ENCODE results near the gene RARG. TPM values are rescaled to one million over a fixed set of nuclear protein-coding genes. Genes with fewer than 3 reads are reported as not detected.

The RARG gene
- total RNA-seq, 4 donors from 2014 or later: 2.6 to 15.4 (median 7.6) TPM; not detected in 1

GRCh38 chr12:53241623-53242412 is 9.8 kb upstream of the RARG start:
- no peak for DNase-seq
- H3K4me3 ChIP-seq: no peak overlapping the region
- no peak overlapping the region for H3K27ac ChIP-seq
- in situ Hi-C loops (cut with MboI; ENCODE audit: low pct_ligation_motif_present in 1 of 4, low pct_unique_long_range_greater_than_20kb in 1 of 4, low sequenced_read_pairs in 3 of 4) (no loop called here), intact Hi-C loops (cut with DNase I; ENCODE audit: low total_unique reads) (no loop called here)
- TF ChIP-seq POLR2AphosphoS5 (IDR thresholded peaks at IDR 0.05) (no peak), EP300 (IDR thresholded peaks at IDR 0.05; ENCODE audit: low read depth) (no peak)
- no peaks in the 10 kb centered on the region for H3K36me3 ChIP-seq
- H3K27me3 ChIP-seq: peaks cover 14% of the 10 kb centered on the region
- H3K4me1 ChIP-seq: peaks cover 0 to 3% (median 0%) of the 10 kb centered on the region in 4 donors
- 76 to 82% methylated on average over 5 to 10 of the region's 11 CpGs for WGBS, 2 donors (ENCODE audit: low coverage in 1 of 2)
- no peaks in the 10 kb centered on the region for H3K9me3 ChIP-seq

DNA sequence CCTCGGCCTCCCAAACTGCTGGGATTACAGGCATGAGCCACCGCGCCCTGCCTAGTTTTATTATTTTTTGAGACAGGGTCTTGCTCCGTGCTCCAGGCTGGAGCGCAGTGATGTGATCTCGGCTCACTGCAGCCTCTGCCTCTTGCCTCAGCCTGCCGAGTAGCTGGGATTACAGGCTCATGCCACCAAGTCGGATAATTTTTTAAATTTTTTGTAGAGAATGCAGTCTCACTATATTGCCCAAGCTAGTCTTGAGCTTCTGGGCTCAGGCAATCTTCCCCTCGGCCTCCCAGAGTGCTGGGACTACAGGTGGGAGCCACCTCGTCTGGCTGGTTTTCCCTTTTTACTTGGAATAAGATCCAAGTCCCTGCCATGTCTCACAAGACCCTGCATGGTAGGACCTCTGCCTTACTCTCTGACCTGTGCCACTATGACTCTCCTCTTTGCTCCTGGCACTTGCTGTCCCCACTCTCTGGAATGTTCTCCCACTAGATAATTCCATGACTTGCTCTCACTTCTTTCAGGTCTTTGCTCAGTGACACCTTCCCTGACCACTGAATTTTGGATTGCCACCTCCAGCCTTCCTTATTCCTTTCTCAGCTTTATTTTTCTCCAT is 7.7 kb upstream of the RARG start:
- H3K4me3 ChIP-seq: no peak overlapping the region
- no peak for DNase-seq
- no peak for TF ChIP-seq EP300 (IDR thresholded peaks at IDR 0.05; ENCODE audit: low read depth)
- no peak for TF ChIP-seq POLR2AphosphoS5 (IDR thresholded peaks at IDR 0.05)
- TF ChIP-seq CTCF (IDR thresholded peaks at IDR 0.05): no peak
- no peak for TF ChIP-seq POLR2A (IDR thresholded peaks at IDR 0.05)
- peaks cover 0 to 3% (median 0%) of the 10 kb centered on the region in 4 donors for H3K4me1 ChIP-seq
- H3K27ac ChIP-seq: no peak overlapping the region
- WGBS, 2 donors (ENCODE audit: low coverage in 1 of 2): 94 to 100% methylated on average over 1 to 10 of the region's 10 CpGs
- peaks cover 14% of the 10 kb centered on the region for H3K27me3 ChIP-seq
- in situ Hi-C loops (cut with MboI; ENCODE audit: low pct_ligation_motif_present in 1 of 4, low pct_unique_long_range_greater_than_20kb in 1 of 4, low sequenced_read_pairs in 3 of 4) (no loop called here), intact Hi-C loops (cut with DNase I; ENCODE audit: low total_unique reads) (no loop called here)
- H3K36me3 ChIP-seq: no peaks in the 10 kb centered on the region
- no peaks in the 10 kb centered on the region for H3K9me3 ChIP-seq

DNA sequence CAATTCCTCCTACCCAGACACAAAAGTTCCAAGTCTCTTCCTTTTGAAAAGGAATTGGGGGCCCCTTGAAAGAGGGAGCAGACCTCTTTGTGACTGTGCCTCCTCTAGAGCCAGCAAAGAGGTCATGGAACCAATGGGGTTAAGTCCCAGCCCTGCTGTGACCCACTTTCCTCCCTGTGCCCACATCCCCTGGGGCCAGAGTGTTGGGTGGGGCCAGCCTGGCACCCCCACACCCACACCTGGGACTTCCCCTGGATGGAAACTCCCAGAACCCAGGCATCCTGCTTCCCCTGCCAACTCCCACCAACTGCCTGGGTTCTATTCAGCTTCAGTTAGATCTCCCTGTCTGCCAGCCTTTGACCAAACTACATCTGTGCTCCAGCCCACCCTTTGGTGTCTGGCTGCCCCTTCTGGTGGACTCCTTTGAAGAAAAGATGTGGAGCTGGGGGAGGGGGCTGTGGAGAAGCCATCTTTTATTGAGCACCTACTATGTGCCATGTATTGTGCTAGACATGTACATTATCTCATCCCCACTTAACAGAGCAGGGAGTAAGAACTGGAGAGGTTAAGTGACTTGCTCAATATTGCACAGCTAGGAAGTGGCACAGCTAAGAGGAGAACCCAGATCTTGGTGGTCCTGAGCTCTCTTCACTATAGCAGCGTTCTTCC is 4.6 kb upstream of the RARG start:
- no peak overlapping the region for H3K4me3 ChIP-seq
- no peak for DNase-seq
- no peak overlapping the region for H3K27ac ChIP-seq
- no peaks in the 10 kb centered on the region for H3K9me3 ChIP-seq
- in situ Hi-C loops (cut with MboI; ENCODE audit: low pct_ligation_motif_present in 1 of 4, low pct_unique_long_range_greater_than_20kb in 1 of 4, low sequenced_read_pairs in 3 of 4): no loop called here
- peaks cover 19 to 30% (median 26%) of the 10 kb centered on the region in 4 donors for H3K4me1 ChIP-seq
- WGBS, 2 donors (ENCODE audit: low coverage in 1 of 2): 90 to 100% methylated on average over 1 of the region's 1 CpG
- no peaks in the 10 kb centered on the region for H3K36me3 ChIP-seq
- intact Hi-C loops (cut with DNase I; ENCODE audit: low total_unique reads): no loop called here
- H3K27me3 ChIP-seq: no peaks in the 10 kb centered on the region
- TF ChIP-seq EP300 (IDR thresholded peaks at IDR 0.05; ENCODE audit: low read depth) (no peak), POLR2A (IDR thresholded peaks at IDR 0.05) (no peak), POLR2AphosphoS5 (IDR thresholded peaks at IDR 0.05) (no peak), CTCF (IDR thresholded peaks at IDR 0.05) (no peak)

DNA sequence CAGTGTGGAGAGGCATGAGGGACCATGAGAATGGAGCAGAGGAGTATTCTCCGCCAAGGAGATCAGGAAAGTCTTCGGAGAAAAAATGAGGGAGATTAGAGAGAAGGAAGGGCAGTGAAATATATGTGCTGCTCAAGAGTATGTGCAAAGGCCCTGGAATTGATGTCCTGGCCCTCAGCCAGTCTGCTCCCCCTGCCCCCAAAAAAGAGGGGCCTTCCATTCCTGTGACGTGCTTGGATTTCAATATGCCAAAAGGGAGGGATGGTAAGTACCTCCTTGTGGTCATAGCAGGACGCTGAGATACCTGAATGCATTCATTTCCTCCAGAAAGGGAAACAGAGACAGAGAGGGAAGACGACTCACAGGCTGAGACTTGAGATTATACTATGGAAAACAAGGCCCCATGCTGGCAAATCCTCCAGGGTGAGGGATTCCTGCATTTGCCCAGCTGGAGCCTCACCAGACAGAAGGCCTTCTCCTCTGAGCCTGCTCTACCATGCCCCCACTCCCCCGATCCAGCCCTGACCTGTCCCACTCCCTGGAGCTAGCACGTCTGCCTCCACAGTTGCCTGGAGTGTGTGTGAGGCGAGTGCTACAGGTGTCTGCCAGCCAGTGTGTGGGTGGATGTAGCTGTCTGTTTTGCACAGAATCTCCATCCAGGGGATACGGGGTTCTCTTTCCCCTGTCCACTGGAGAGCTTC is 3.9 kb upstream of the RARG start:
- intact Hi-C loops (cut with DNase I; ENCODE audit: low total_unique reads) (no loop called here), in situ Hi-C loops (cut with MboI; ENCODE audit: low pct_ligation_motif_present in 1 of 4, low pct_unique_long_range_greater_than_20kb in 1 of 4, low sequenced_read_pairs in 3 of 4) (no loop called here)
- peaks cover 22 to 37% (median 33%) of the 10 kb centered on the region in 4 donors for H3K4me1 ChIP-seq
- no peaks in the 10 kb centered on the region for H3K27me3 ChIP-seq
- H3K36me3 ChIP-seq: no peaks in the 10 kb centered on the region
- DNase-seq: no peak
- 68 to 79% methylated on average over 4 to 9 of the region's 9 CpGs for WGBS, 2 donors (ENCODE audit: low coverage in 1 of 2)
- H3K9me3 ChIP-seq: no peaks in the 10 kb centered on the region
- no peak overlapping the region for H3K27ac ChIP-seq
- TF ChIP-seq POLR2A (IDR thresholded peaks at IDR 0.05) (no peak), POLR2AphosphoS5 (IDR thresholded peaks at IDR 0.05) (no peak), CTCF (IDR thresholded peaks at IDR 0.05) (no peak), EP300 (IDR thresholded peaks at IDR 0.05; ENCODE audit: low read depth) (no peak)
- no peak overlapping the region for H3K4me3 ChIP-seq

Measured in transverse colon (tissue), 4 donors.